Ovary (tissue), 9 donors: ENCODE results near the gene DNAH3. TPM values are rescaled to one million over a fixed set of nuclear protein-coding genes. Genes with fewer than 3 reads are reported as not detected.
A peak's percentile ranks its signal among the peaks of the same experiment; 100 is the strongest.

Experiments
- DNase-seq, 5 donors: peaks; one replicate each; pipeline ENCODE4 v3.0.0-alpha.2; 2019 to 2020
- H3K27ac ChIP-seq, 2 donors: fragments of 200-600 bp; one replicate each; pipeline versions ENCODE4 v1.5.1 to v1.8.0; 2019 to 2022
- H3K27me3 ChIP-seq: fragments of 200-600 bp; one replicate; pipeline ENCODE4 v1.8.0; 2022
- H3K36me3 ChIP-seq: fragments of 200-600 bp; sonication (generic); one replicate; pipeline ENCODE4 v1.5.1; 2019
- H3K4me1 ChIP-seq: one replicate; pipeline ENCODE4 v1.8.1; 2013; ENCODE audit warnings: mild to moderate bottlenecking, moderate library complexity; ENCODE audit not compliant: insufficient read depth
- H3K4me3 ChIP-seq: fragments of 200-600 bp; sonication (generic); one replicate; pipeline ENCODE4 v1.5.1; 2017
- H3K9me3 ChIP-seq, 2 donors: fragments of 200-600 bp in 1 of 2; sonication (generic) in 1 of 2; one replicate each; pipeline versions ENCODE4 v1.5.1 to v1.8.1; 2013 to 2019; ENCODE audit warnings: mild to moderate bottlenecking in 1 of 2, moderate library complexity in 1 of 2
- CTCF ChIP-seq, 3 donors: fragments of 450-650 bp in 2 of 3; fragments of 200-600 bp in 1 of 3; IDR thresholded peaks; one replicate each; pipeline versions ENCODE4 v1.5.1 to v1.8.0; 2016 to 2022; ENCODE audit warnings: antibody characterized with exemption in 3 of 3, mild to moderate bottlenecking in 1 of 3
- EP300 ChIP-seq: sonication (generic); formaldehyde crosslinking; IDR thresholded peaks from one replicate; pipeline ENCODE4 v1.6.1; 2017; ENCODE audit warnings: antibody characterized with exemption
- POLR2A ChIP-seq: fragments of 450-650 bp; IDR thresholded peaks from one replicate; pipeline ENCODE4 v1.6.1; 2017; ENCODE audit warnings: antibody characterized with exemption, mild to moderate bottlenecking, moderate library complexity
- WGBS, 3 donors: extraction: QIAGEN DNeasy Blood & Tissue Kit in 1 of 3; methylation state at CpG; one replicate each; pipeline versions ENCODE4 v1.1.5 to v1.1.7; 2013 to 2017; 5-methylcytosine and 5-hydroxymethylcytosine counted together
- intact Hi-C, 4 donors: fragments of 100-400 bp; cut with DNase I; formaldehyde crosslinking; loops; one replicate each; pipeline versions ENCODE4 v1.11.0 to v1.15.1; 2022 to 2023
- polyA plus RNA-seq, 2 donors: library from polyadenylated mRNA; stranded (reverse); fragments of 200-250 nt in 1 of 2; fragments of 350-450 nt in 1 of 2; fragmentation: Illumina TruSeq in 1 of 2; extraction: RNeasy Lipid Tissue Mini Kit (QIAGEN cat#74804) in 1 of 2; gene quantifications; one replicate each; pipeline ENCODE4 v1.2.3, GENCODE V29; 2013 to 2014
- total RNA-seq, 7 donors: library from RNA; depleted of rRNA in 2 of 7; stranded (reverse); fragments of >200 nt in 2 of 7; fragmentation: NEBNext Ultra II Directional in 3 of 7; extraction: Animal tissue kit (Norgen Biotek cat#: 25700) in 3 of 7; gene quantifications; one replicate each; pipeline versions ENCODE4 v1.1.0 to v1.2.4, GENCODE V29; 2016 to 2023
- donor health status: DM: no; HTN: no; CAD: no; lungs with moderate emphysema.
- donor health status: DM: no; HTN: no; CAD: no.
- donor health status: Bipolar disorder and iron deficiency.
- donor health status: DM: yes; HTN: yes; CAD: no.
- donor health status: DM: no; HTN: no; CAD: no.
- donor health status: DM: yes; HTN: yes; CAD: no.

Gene DNAH3
- total and polyA plus RNA-seq, 9 donors, result 0.05 to 12.1 (median 0.95) TPM; not detected in 1

DNA sequence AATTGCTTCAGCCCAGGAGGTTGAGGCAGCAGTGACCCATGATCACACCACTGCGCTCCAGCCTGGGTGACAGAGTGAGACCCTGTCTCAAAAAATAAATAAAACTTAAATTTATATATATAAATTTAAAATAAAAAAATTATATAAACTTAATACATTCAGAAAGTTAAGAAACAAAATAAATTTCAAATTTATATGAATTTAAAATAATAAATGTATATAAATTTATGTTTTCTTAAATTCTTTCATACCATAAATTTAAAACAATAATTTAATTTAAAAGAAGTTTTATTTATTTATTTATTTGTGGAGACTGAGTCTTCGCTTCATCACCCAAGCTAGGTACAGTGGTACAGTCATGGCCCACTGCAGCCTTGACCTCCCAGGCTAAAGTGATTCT lies 229.8 kb downstream of the DNAH3 start:
- no peaks in the 10 kb centered on the region for H3K36me3 ChIP-seq

GRCh38 chr16:20920091-20920490 lies 230.6 kb downstream of the DNAH3 start:
- WGBS, 3 donors, result 89 to 90% (median 89%) methylated on average over 5 of the region's 5 CpGs
- intact Hi-C loops, result no loop called here
- peaks cover 4% of the 10 kb centered on the region for H3K4me1 ChIP-seq
- no peak overlapping the region for H3K4me3 ChIP-seq
- no peaks in the 10 kb centered on the region for H3K9me3 ChIP-seq
- no peaks in the 10 kb centered on the region for H3K36me3 ChIP-seq
- no peak overlapping the region for H3K27ac ChIP-seq
- no peaks in the 10 kb centered on the region for H3K27me3 ChIP-seq
- no peak for DNase-seq
- no peak for TF ChIP-seq POLR2A
- TF ChIP-seq CTCF (IDR thresholded peaks at IDR 0.05), result no peak
- TF ChIP-seq EP300, result no peak

More for the DNA sequence above, 229.8 kb downstream of the DNAH3 start:
- DNase-seq, result no peak
- Histone ChIP-seq H3K9me3 (no peaks in the 10 kb centered on the region), H3K27me3 (no peaks in the 10 kb centered on the region), H3K27ac (no peak overlapping the region), H3K4me1 (no peaks in the 10 kb centered on the region), H3K4me3 (no peak overlapping the region)
- 97 to 99% (median 97%) methylated on average over 2 of the region's 2 CpGs for WGBS, 3 donors
- TF ChIP-seq CTCF (IDR thresholded peaks at IDR 0.05) (no peak), POLR2A (no peak), EP300 (no peak)
- intact Hi-C loops, result no loop called here

- TF ChIP-seq EP300 (no peak), POLR2A (no peak), CTCF (IDR thresholded peaks at IDR 0.05) (no peak)
- Histone ChIP-seq H3K4me3 (no peak overlapping the region), H3K27me3 (no peaks in the 10 kb centered on the region), H3K36me3 (no peaks in the 10 kb centered on the region), H3K4me1 (peaks cover 5% of the 10 kb centered on the region), H3K27ac (no peak overlapping the region), H3K9me3 (no peaks in the 10 kb centered on the region)
- DNase-seq, result peak in 1 of 5 donors; percentile 33
- 44 to 56% (median 45%) methylated on average over 4 of the region's 4 CpGs for WGBS, 3 donors
- intact Hi-C loops, result no loop called here
These were observed 232.0 kb downstream of the DNAH3 start for GRCh38 chr16:20918486-20919239.

DNA sequence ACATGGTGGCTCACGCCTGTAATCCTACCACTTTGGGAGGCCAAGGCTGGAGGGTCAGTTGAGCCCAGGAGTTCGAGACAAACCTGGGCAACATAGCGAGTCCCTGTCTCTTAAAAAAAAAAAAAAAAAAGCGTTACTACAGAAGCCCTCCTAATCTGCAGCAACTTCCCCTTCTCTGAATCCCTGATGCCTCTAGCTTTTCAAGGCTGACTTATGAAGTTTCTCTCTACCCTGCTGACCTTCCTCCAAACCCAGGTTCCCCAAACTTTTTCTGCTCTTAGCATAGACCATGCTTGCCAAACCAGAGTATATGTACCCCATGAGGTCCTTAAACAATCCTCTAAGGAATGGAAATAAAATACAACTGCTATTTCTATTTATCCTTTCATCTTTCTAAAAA lies 233.7 kb downstream of the DNAH3 start:
- intact Hi-C loops, result no loop called here
- Histone ChIP-seq H3K4me3 (no peak overlapping the region), H3K27ac (no peak overlapping the region), H3K9me3 (no peaks in the 10 kb centered on the region), H3K27me3 (no peaks in the 10 kb centered on the region), H3K36me3 (no peaks in the 10 kb centered on the region), H3K4me1 (peaks cover 6% of the 10 kb centered on the region)
- DNase-seq, result no peak
- WGBS, 3 donors, result 87 to 96% (median 95%) methylated on average over 4 of the region's 4 CpGs
- no peak for TF ChIP-seq CTCF (IDR thresholded peaks at IDR 0.05)
- no peak for TF ChIP-seq POLR2A
- no peak for TF ChIP-seq EP300
